Activated T-cell treated with anti-CD3 and anti-CD28 coated beads, Interleukin-2, amount 50 U/mL, for 72 hours (primary cell): ENCODE measurements around the gene CREB3L2. TPM values are rescaled to one million over a fixed set of nuclear protein-coding genes. Genes with fewer than 3 reads are reported as not detected.

Source experiments
- ATAC-seq, 2 donors: fragments of 150-1000 bp; cut with Tn5 transposase; replicated peaks in 1 of 2; 2 replicates each; pipeline ENCODE4 v1.10.0; 2021; ENCODE audit warnings: moderate library complexity in 2 of 2, mild to moderate bottlenecking in 1 of 2
- DNase-seq, 2 donors: peaks; one replicate each; pipeline ENCODE4 v3.0.0; 2021 to 2022; ENCODE audit warnings: mixed read lengths in 1 of 2
- H3K27ac Mint-ChIP-seq: one replicate; pipeline ENCODE4 v1.8.0; 2022; ENCODE audit warnings: mild to moderate bottlenecking, moderate library complexity, mixed read lengths
- H3K27me3 Mint-ChIP-seq: one replicate; pipeline ENCODE4 v1.8.0; 2022; ENCODE audit warnings: low read depth, mixed read lengths
- H3K36me3 Mint-ChIP-seq, 2 donors: one replicate each; pipeline ENCODE4 v1.8.0; 2022; ENCODE audit warnings: mixed read lengths in 2 of 2, mild to moderate bottlenecking in 1 of 2; ENCODE audit not compliant: insufficient read depth in 2 of 2
- H3K4me1 Mint-ChIP-seq: one replicate; pipeline ENCODE4 v1.8.0; 2022; ENCODE audit warnings: low read depth, mixed read lengths
- H3K4me3 Mint-ChIP-seq, 2 donors: one replicate each; pipeline ENCODE4 v1.8.0; 2022; ENCODE audit warnings: mild to moderate bottlenecking in 2 of 2, mixed read lengths in 2 of 2, moderate library complexity in 2 of 2
- H3K9me3 Mint-ChIP-seq, 2 donors: one replicate each; pipeline ENCODE4 v1.8.0; 2022; ENCODE audit warnings: mixed read lengths in 2 of 2
- total RNA-seq, 2 donors: library from RNA; stranded (reverse); gene quantifications; one replicate each; pipeline ENCODE4 v1.2.3, GENCODE V29; 2022

Gene CREB3L2
- total RNA-seq, 2 donors from 2014 or later: 49.4 to 55.1 TPM

DNA sequence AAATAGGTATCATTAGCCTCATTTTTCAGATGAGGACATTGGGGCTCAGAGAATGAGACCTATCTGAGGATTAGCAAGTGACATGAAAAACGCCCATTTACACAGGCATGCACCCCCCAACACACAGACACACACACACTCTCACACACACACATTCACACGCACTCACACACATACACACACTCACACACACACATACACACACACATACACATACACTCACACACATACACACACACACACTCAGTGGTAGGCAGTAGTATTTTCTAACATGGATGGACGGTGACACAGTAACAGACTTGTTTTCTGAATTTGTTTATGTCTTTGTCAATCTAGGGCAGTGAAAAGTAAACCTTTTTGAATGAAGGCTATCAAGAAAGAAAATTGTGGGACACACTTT, 176.4 kb downstream of the CREB3L2 start:
- H3K9me3 Mint-ChIP-seq: no peaks in the 10 kb centered on the region
- H3K4me3 Mint-ChIP-seq: no peak overlapping the region
- H3K27me3 Mint-ChIP-seq: peaks cover 45% of the 10 kb centered on the region
- no peak overlapping the region for H3K27ac Mint-ChIP-seq
- no peak for ATAC-seq
- no peak for DNase-seq
- H3K4me1 Mint-ChIP-seq: no peaks in the 10 kb centered on the region
- no peaks in the 10 kb centered on the region for H3K36me3 Mint-ChIP-seq

Other genes starting within 250 kb of the CREB3L2 start
- gene DGKI, start 155.1 kb downstream of the CREB3L2 start, total RNA-seq: 10 to 100 TPM; 17.8 to 18.2 TPM
- gene AKR1D1, start 74.4 kb upstream of the CREB3L2 start, total RNA-seq: not detected